Activated CD8-positive, alpha-beta memory T cell treated with anti-CD3 and anti-CD28 coated beads, Interleukin-2, amount 50 U/mL, for 48 hours (primary cell): ENCODE measurements around the gene CACNB2.

Experiments used
- DNase-seq: peaks from one replicate; pipeline ENCODE4 v3.0.0-alpha.2; 2020

Gene CACNB2

DNA sequence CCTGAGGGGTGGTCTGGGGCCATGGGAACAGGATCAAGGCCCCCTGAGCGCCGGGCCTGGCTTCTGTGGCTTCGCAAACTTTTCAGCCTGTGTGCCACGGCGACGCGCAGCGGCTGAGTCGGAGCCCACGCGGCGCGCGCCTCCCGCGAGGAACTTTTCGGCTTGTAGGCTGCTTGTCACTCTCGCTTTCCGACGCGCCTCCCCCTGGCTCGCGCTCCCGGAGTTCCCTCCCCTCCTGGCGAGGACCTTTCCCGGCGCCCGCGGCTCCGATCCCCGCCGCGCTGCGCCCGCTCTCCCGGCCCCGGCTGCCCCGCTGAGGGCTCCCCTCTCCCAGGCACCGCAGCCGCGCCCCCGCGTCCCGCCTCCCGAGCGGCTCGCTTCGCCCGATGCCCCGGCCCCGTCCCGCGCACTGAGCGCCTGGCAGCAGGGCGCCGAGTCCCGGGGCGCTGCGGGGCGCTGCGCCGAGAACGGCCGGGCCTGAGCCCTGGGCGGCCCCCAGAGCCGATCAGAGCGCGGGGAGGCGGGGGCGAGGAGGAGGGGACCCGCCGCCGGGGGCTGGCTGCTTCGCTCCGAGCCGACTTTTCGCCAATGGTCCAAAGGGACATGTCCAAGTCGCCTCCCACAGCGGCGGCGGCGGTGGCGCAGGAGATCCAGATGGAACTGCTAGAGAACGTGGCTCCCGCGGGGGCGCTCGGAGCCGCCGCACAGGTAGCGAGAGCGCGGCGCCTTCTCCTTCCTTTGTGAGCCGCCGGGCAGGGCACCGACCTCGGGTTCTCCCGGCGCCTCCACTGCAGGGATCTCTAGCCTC is at the start of gene CACNB2:
CACNB2 (plus strand) TSS at position 276 of the 808 bp plus-strand sequence.
- DNase-seq: peak; percentile 53

DNA sequence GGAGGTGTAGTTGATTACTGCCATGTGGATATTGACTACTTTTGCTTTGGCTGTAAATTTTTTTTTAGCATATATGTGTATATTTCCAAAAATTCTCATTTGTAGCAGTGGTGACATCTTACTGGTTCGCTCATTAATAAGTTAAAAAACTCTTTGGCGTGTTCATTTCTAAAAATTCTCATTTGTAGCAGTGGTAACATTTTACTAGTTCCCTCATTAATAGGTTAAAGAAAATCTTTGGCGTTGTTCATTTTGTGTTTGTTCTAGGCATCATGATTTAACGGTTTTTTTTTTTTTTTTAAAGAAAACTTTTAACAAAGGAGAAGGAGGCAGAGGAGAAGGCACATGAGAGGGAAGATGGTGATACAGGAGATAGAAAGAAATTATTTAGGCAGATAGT is 45.9 kb upstream of the CACNB2 start:
- DNase-seq: no peak

DNA sequence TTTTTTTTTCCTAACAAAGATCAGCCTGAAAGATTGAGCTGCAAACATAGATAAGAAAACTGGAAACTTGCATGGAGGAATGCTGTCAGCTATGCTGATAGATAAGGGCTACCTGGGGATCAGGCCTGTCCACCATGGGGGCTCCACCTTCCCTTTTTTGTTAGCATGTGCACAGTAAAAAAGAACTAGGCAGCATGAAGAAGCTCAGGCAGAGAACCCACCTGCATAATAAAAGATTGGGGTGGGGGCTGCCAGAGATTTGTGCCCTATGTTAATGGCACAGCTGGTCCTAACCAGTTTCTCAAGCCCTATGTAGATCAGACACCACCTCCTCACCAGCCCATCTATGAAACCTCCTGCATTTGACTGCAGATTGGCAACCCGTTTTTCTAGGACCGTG is 45.4 kb upstream of the CACNB2 start:
- DNase-seq: no peak

DNA sequence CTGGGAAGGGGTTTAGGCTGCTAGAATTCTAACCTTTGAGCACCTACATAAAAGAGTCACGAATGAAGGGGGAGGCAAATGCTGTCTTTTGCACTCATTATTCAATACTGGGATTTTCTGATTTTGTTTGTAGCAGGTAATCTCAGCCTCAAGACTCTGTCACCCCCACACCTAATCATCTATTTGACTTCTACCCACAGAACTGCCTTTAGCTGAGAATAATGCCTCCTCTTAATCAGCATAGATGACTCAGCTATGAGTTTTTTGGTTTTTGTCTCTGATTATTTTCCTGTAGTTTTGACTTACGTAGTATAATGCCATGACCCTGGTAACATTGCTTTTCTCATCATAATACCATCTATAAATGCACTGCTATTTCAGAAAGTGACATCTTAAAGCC is 42.7 kb upstream of the CACNB2 start:
- DNase-seq: no peak

DNA sequence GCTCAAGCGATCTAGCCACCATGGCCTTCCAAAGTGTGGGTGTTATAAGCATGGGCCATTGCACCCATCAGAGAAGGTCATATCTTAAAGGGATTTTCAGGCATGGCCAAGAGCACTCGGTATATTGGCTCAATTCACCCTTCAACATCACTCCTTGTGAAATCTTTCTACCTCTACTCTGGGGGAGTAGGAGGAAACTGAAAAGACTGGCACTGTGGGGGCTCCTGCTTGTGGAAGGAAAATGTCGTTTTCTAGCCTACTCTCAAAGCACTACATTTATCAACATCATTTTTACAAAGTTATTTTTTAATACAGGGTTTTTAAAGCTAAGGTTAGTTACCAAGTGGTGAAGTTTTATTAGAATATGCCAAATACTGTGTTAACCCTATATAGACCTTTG is 42.0 kb upstream of the CACNB2 start:
- no peak for DNase-seq

DNA sequence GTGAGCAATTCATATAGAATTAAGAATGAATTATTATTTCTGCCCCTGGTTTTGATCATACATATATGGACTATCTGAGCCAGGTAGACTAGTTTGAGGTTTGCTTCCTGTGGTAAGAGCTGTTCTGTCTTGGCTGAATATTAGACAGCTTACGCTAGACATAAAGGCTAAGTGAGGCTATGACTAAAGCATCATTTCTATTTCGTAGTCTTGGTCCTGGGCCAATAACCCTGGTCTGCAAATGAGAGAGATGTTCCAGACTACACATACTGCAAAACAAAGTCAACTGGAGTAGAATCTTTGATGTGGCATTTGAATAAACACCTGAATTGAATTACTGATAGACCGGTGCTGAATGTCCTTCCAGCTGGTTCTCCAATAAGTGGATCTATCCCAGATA is 40.8 kb upstream of the CACNB2 start:
- no peak for DNase-seq

DNA sequence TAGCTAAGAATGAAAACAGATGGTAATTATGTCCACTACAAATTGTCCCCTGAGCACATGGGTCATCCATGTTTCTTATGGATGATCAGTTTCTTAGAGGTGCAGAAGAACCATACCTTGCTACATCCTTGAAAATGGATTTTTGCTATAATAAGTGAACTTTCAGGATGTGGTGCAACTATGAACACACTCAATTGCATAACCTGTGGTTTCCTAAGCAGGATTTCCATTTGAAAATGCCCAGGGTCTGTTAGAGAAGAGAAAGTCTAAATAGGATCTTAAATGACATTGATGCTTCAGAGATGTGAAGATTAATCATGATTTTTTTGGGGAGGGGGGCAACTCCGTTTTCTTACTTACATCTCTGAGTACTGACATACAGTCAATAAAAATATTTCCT is 39.6 kb upstream of the CACNB2 start:
- DNase-seq: no peak

DNA sequence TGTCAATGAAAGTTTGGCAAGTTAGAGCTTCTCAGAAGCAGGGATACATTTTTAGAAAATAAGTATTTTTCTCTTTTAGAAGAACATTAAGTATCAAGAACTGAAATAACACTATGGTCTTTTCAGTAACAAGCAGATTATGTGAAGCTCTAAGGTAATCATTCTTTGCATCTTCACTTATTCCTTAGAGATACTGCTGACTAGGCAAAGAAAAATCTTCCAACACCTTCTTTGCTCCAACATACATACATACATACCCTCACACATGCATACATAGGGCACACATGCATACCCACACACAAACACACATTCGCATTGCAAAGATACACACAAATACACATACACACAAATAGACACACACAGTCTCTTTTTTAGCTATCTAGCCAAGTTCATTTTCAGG is 37.8 kb upstream of the CACNB2 start:
- no peak for DNase-seq

DNA sequence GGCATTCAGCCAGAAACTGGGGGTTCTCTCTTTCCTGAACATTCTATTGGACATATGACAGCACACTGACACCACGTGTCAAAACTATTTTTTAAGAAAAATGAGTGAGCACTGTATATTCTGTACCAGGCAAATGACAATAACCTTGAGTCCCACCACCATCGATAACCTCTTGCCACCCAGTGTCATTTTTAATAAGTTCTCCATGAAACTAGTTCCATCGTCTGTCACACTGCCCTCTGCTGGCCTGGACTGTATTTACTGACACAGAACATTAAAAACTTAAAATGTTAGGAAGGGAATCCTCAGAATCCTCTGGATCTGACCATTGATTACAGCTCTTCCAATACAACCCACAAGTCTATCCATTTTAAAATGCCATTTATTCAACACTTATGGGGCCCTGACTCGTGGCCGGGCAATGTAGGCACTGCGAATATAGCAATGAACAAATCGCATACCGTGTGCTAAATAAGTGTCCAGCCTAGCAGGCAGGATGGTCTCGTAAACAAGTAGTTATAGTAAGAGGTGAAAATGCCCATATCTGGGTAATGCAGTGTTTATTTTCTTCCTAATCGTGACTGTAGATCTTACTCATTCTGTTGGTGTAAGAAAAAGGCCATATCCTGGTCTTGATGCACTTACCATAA is 35.9 kb upstream of the CACNB2 start:
- DNase-seq: peak; percentile 73

DNA sequence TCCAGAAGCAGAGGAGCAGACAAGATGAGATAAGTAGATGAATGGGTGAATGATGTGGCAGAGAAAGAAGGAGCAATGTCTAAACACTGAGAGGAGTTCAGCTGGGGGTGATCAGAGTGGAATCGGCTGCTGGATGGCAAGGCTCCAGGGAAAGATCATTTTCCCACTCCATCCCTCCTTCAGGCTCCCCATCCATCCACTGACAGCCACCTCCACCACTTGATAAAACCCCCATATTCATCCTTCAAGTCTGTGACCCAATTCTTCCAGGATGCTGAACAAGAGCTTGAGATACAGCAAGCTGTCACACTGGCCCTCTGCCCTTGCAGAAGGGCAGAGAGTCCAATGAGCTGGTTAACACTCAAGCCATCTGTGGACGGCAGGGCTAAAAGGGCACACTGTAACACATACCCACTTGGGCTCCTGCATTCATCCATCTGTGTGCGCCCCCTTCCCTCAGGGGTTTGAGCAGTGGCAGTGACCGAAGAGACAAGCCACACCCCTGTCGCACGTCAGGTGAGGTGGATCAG is 30.8 kb upstream of the CACNB2 start:
- no peak for DNase-seq

DNA sequence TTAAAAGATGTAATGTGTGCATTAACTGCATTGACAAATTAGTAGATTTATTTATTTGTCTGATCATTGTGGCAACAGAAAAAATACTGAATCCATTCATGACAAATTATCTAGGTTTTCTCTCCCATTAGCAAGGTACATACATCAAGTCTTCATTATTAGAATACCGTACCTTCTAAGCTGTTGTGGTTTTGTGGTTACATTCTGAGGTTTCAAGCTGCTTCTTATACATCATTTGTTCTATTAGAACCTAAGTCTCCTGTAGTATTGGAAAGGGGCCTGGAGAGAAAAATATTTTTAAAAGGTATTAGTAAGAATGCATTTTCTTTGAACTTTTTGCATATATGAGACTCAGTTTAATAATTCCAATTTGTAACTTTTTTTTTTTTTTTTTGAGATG is 26.3 kb upstream of the CACNB2 start:
- no peak for DNase-seq

DNA sequence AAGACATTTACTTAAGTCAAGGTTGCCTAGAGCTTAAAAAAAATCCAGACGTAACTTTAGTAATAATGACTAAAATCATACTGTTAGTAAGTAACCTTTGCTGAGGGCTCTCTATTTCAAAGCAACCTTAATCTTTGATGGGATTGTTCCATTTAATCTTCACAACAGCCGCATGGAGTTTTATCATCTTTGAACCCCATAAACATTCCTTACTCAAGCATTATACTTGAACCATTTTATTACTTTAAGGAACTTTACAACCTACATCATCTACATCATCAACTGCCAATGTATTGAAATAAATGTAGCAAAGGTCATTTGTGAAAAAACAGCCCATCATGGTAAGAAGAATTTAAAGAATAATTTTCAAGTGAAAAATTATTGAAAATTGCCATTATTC is 22.9 kb upstream of the CACNB2 start:
- DNase-seq: no peak

DNA sequence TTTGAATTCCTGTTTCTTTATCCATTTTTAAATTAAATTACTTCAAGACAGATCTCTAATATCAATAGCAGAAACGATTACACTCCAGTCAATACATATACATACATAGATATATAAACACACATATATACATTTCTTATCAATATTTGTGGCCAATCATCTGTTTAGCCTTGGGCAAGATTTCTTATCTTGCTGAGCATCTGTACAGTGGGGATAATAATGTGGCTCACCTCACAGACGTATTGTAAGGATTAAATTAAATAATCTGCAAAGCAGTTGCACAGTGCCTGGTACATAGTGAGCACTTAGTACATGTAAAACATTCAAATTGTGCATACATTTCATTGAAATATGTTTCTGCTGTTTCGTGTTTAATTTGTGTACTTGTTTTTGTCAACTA is 17.5 kb upstream of the CACNB2 start:
- no peak for DNase-seq

DNA sequence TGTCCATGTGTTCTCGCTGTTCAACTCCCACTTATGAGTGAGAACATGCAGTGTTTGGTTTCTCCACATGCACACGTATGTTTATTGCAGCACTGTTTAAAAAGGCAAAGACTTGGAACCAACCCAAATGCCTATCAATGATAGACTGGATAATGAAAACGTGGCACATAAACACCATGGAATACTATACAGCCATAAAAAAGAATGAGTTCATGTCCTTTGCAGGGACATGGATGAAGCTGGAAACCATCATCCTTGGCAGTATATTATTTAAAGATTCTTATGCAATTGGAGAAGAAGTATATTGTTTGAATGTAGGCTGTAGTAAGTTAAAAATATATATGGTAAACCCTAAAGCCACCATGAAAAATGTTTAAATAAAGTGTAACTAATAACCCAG is 7.2 kb upstream of the CACNB2 start:
- DNase-seq: no peak

DNA sequence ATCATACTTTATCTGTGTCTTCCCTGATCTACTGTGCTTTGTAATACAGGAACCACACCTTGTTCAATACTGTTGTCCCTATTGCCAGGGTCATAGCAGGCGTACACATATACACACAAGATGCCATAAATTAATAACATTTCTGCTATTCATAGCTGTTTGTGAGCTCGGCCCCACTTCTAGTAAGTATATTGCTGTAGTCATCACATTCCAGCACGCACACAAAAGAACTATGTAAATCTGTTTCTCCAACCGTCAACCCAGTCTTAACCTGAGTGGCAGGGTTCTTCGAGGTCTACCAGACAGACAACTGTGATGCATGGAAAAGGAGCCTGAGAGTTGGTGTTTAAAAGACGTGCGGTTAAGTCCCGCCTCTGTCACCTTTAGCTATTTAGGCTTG is 5.7 kb upstream of the CACNB2 start:
- no peak for DNase-seq

DNA sequence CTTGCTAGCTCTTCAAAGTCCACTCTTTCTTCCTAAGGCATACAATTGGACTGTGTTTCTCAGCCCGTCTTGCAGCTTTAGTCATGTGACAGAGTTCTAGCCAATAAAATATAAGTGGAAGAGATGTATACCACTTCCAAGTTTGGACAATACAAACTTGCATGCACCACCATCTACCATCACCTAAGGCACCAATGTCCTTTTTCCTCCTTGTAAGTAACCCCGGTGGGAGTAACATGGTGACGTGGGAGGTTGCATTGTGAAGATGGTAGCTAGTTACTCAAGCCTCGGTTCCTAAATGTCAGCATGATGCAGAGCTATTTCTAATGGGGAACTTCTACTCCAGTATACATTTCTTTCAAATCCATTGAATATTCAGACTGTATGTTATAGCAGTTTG is 5.3 kb upstream of the CACNB2 start:
- DNase-seq: no peak

DNA sequence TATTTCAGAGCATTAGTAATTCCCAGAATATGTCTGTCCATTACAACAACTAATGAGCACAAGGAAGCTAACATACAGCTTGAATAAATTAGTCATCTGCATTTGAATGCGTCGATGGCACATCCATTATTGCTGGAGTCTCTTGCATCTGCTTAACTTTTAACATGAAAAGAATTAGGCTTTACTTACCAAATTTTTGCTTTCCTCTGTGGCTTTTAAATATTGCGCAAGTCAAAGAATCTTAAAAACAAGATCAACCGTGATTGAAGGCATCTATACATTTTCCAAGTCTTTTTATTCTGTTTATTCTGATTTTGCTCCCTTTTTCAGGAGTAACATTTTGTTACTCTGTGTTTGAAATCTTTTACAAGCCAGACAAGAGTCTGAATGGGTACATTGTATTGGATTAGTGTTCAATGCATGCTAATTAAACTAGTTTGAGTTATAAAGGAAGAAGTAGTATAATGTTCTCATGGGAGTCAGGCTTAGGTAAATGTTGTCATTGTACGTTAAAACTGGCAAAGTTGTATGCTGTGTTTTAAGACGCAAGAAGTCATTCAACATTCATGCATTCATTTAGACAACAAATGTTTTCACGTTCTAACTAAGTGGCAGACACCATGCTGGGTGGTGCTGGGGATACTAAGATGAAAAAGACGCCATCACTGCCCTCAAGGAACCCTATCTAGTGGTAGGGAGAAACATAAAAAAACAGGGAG is 4.0 kb upstream of the CACNB2 start:
- no peak for DNase-seq

DNA sequence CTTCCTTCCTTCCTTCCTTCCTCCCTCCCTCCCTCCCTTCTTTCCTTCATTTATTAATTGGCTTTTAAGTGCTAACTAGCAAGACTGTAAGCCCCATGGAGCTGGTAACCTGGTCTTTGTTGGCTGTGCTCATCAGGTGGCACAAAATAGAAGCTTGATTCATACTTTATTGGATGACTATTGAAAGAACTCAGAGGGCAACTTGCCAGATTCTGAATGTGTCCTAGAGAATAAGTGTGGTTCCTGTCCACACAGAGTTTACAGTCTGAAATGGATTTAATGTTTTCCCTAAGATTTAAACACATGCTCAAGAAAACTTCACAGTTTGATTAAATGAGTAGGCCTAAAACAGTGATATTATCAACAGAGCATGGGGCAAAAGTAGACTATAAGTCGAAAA is 3.1 kb upstream of the CACNB2 start:
- DNase-seq: no peak

DNA sequence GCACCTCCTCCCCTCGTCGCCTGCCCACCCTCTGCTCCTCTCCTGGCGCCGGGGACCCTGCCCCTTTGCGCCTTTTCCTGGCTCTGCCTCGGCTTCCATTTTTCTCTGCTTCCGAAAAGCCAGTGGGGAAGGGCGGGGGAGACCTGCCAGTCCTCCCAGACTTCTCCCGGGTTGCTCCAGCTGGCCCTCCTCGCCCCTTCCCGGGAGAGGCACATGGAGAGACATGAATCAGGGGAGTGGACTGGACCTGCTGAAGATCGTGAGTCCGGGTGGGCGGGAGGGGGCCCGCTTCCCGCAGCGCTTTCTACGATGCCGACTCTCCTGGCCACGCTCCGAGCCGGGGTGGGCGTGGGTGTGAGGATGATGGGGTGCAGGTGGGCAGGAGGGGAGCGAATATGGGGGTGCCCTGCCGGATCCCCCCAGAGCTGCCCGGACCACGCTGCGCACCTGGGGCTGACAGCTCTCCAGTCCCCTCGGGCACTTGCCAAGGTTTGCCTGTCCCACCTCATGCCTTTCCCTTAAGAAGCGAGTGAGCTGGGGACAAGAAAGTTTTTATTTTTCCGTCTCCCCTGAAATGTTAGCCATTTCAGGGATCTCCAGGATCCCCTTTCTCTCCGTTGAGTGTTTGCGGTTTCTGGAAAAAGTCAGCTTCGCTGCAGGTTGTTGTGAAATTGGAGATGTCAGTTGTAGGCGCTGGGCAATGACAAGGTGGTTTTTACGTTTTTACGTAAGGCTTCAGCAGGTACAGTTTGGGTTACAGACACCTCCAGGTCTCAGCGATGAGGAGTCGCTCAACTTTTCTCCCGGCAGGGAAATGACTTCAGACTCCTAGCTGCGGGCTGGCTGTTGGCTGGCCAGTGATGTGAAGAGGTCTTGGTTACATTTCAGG is 977 bp downstream of the CACNB2 start:
- no peak for DNase-seq

DNA sequence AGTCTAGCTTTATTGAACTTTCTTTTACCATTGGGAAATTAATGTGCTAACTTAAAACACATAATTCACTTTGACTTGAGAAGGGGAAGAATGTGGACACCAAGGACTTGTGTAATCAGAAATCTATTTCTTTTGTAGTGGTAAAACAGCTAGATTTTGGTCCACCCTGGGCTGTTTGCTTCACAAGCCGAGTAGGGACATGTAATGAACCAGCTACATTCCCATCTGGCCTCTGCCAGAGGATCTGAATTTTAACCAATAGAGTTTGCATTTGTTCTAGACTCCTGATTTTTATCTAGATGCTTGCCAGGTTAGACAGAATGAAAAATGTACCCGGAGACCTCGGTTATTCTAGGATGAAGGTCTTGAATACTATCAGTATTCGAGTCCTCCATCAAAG is 1.9 kb downstream of the CACNB2 start:
- DNase-seq: no peak

DNA sequence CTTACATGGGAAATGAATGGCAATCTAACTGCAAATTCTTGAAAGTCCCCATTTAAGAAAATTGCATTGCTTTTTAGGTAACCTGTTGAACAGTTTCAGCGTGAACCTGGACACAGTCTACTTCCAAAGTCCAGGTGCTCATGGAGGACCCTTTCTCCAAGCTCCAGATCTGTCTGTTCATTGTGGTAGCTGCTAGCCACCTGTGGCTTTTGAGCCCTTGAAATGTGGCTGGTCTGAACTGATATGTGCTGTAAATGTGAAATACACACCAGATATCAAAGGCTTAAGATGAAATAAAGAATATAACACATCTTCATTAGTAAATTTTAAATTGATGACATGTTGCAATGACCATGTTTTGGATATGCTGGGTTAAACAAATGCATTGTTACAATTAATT is 4.2 kb downstream of the CACNB2 start:
- no peak for DNase-seq

DNA sequence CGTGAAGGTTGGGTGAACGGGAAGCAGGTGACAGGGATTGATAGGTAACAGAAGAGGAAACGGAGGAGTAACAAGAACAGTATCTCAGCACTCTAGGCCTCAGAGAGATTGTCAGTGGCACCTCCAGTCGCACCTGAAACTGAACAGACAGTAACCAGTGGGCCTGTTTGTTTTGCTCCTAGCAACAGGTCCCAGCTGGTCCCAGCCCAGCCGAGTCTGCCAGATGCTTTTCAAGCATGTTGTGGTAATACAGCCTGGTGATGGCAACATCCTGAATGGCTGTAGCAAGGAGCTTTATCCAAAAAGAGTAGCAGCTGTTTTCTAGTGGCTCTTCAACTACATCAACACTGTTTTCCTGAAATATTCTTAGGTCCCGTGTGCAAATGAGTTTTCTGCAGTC is 4.7 kb downstream of the CACNB2 start:
- no peak for DNase-seq

DNA sequence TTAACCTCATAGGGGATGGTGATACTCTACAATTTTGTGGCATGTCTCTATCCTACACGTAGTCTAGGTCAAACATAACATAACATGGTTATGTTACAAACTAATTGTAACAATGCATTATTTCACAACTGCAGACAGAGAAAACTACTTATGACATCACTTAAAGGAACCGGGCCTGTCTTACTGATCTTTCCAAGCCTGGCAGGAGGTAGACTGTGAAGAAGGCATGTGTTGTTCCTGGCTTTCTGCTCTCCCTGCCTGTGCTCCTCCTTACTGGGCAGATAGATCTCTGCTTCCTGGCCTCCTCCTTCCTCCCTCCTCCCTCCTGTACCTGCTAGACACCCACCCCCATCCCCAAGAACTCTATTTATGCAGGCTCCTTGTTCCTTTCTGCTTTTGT is 5.4 kb downstream of the CACNB2 start:
- no peak for DNase-seq
